Aorta (tissue), 5 donors: ENCODE measurements around the gene FBP1. TPM values are rescaled to one million over a fixed set of nuclear protein-coding genes. Genes with fewer than 3 reads are reported as not detected.

Experiments
- ATAC-seq: fragments of 200-7000 bp; cut with Tn5 transposase; one replicate; pipeline ENCODE4 v1.9.1; 2022; ENCODE audit warnings: moderate library complexity; ENCODE audit not compliant: low FRiP score
- DNase-seq, 2 donors: peaks; one replicate each; pipeline ENCODE4 v3.0.0-alpha.2; 2020
- H3K27ac ChIP-seq, 2 donors: one replicate each; pipeline ENCODE4 v1.5.1; 2013; ENCODE audit warnings: low read length in 2 of 2, mild to moderate bottlenecking in 2 of 2, moderate library complexity in 2 of 2, control low read depth in 1 of 2, inconsistent platforms in 1 of 2, low read depth in 1 of 2
- H3K27me3 ChIP-seq, 2 donors: one replicate each; pipeline ENCODE4 v1.6.1; 2013; ENCODE audit warnings: control low read depth in 1 of 2, low read length in 1 of 2, mild to moderate bottlenecking in 1 of 2, moderate library complexity in 1 of 2; ENCODE audit not compliant: insufficient read depth in 2 of 2, control insufficient read depth in 1 of 2
- H3K36me3 ChIP-seq, 2 donors: one replicate each; pipeline ENCODE4 v1.6.1; 2013; ENCODE audit warnings: control low read depth in 1 of 2, low read length in 1 of 2, mild to moderate bottlenecking in 1 of 2; ENCODE audit not compliant: insufficient read depth in 2 of 2, control insufficient read depth in 1 of 2
- H3K4me1 ChIP-seq, 2 donors: one replicate each; pipeline ENCODE4 v1.6.1; 2013; ENCODE audit warnings: low read length in 2 of 2, control low read depth in 1 of 2, mild to moderate bottlenecking in 1 of 2, moderate library complexity in 1 of 2; ENCODE audit not compliant: insufficient read depth in 2 of 2, control insufficient read depth in 1 of 2
- H3K4me3 ChIP-seq, 2 donors: one replicate each; pipeline ENCODE4 v1.5.1; 2013; ENCODE audit warnings: low read length in 2 of 2, control low read depth in 1 of 2, mild to moderate bottlenecking in 1 of 2
- H3K9me3 ChIP-seq: one replicate; pipeline ENCODE4 v1.6.1; 2013; ENCODE audit warnings: mild to moderate bottlenecking, low read length; ENCODE audit not compliant: control insufficient read depth
- WGBS, 2 donors: extraction: QIAGEN DNeasy Blood & Tissue Kit; methylation state at CpG; one replicate each; pipeline ENCODE4 v1.1.7; 2013; 5-methylcytosine and 5-hydroxymethylcytosine counted together
- intact Hi-C, 2 donors: fragments of 100-400 bp; cut with DNase I; formaldehyde crosslinking; loops; one replicate each; pipeline versions ENCODE4 v1.14.2 to v1.15.0; 2022
- long read RNA-seq, 2 donors: library from polyadenylated mRNA; unstranded; transcript quantifications; one replicate each; pipeline ENCODE4 v2.0.0, GENCODE V29; 2020 to 2021
- polyA plus RNA-seq, 2 donors: library from polyadenylated mRNA; stranded (reverse); fragments of 200-250 nt; gene quantifications; one replicate each; pipeline ENCODE4 v1.2.3, GENCODE V29; 2013
- total RNA-seq, 2 donors: library from RNA; stranded (reverse); fragmentation: NEBNext Ultra II Directional; extraction: Animal tissue kit (Norgen Biotek cat#: 25700); gene quantifications; one replicate each; pipeline ENCODE4 v1.2.1, GENCODE V29; 2021
- donor health status: healthy with polysubstance abuse.
- donor health status: Bipolar disorder and iron deficiency.
- donor health status: DM: no; HTN: no; CAD: no.
- donor health status: DM: no; HTN: no; CAD: no.
- donor health status: DM: yes; HTN: yes; CAD: no.

Gene FBP1
- 1 to 10 TPM; 4.7 to 6.6 TPM for total RNA-seq
- polyA plus RNA-seq = 10 to 100 TPM in 1 of 2 donors, 1 to 10 TPM in 1; 2.0 to 87.4 TPM
- long read RNA-seq, donor 1, transcript FBP1-201 (7 exons, 1,462 nt) = major isoform, 11 of 12 reads
- long read RNA-seq, donor 1, partial matches to known transcripts = 0 of 12 reads
- long read RNA-seq, donor 1, other reads (novel, unspliced or antisense) = 0 of 12 reads
- long read RNA-seq, donor 2, transcript FBP1-201 (7 exons, 1,462 nt) = major isoform, 5 of 7 reads
- long read RNA-seq, donor 2, partial matches to known transcripts = 1 of 7 reads
- long read RNA-seq, donor 2, other reads (novel, unspliced or antisense) = 1 of 7 reads

- H3K4me1 ChIP-seq = no peaks in the 10 kb centered on the region
- peak; percentile 66 for ATAC-seq
- peak within 1 kb of the TSS; percentile 58 to 60 for H3K4me3 ChIP-seq
- no peaks in the 10 kb centered on the region for H3K27me3 ChIP-seq
- H3K27ac ChIP-seq = no peak within 1 kb of the TSS
- 8 to 9% methylated on average over 64 to 79 of the region's 79 CpGs for WGBS, 2 donors
- peak; percentile 82 to 85 for DNase-seq
- H3K36me3 ChIP-seq = no peaks in the 10 kb centered on the region
- H3K9me3 ChIP-seq = no peaks in the 10 kb centered on the region
- intact Hi-C loops = no loop called here
Measured at GRCh38 chr9:94639061-94639998, at the start of gene FBP1. Gene FBP1, minus strand, starts transcription at chr9:94639518. Its CDS starts 208 bp downstream, at chr9:94639310.

- Histone ChIP-seq H3K36me3 (no peaks in the 10 kb centered on the region), H3K4me3 (no peak overlapping the region), H3K27ac (no peak overlapping the region), H3K27me3 (no peaks in the 10 kb centered on the region), H3K4me1 (no peaks in the 10 kb centered on the region), H3K9me3 (no peaks in the 10 kb centered on the region)
- ATAC-seq (no peak), DNase-seq (no peak)
- intact Hi-C loops = no loop called here
- 66 to 71% methylated on average over 2 of the region's 2 CpGs for WGBS, 2 donors
Measured at GRCh38 chr9:94687451-94687850, 48.1 kb upstream of the FBP1 start.

GRCh38 chr9:94685359-94685758 lies 46.0 kb upstream of the FBP1 start:
- H3K9me3 ChIP-seq = no peaks in the 10 kb centered on the region
- intact Hi-C loops = no loop called here

DNA sequence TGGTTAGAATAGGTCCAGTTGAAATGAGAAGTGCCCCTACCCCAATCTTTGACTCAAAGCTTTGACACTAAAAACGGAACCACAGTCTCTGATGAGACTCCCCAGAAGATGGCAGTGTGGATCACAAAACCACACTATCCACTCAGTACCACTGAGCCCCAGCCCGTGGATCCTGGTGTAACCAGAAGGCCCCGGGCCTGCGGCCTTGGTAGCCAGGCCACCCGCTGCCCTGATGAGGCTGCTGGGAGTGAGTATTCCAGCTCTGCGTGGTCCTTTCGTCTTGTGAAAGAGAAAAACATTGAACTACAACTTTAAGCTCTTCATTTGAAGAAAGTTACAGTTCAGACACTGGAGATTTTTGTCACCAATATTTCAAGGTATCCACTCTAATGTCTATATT lies 42.2 kb upstream of the FBP1 start:
- WGBS, 2 donors = 0 to 1% methylated on average over 7 of the region's 7 CpGs
- ATAC-seq (peak; percentile 95), DNase-seq (peak; percentile 86 to 90)
- Histone ChIP-seq H3K36me3 (no peaks in the 10 kb centered on the region), H3K27ac (peak overlapping the region in 1 of 2 donors; percentile 68), H3K4me1 (no peaks in the 10 kb centered on the region), H3K9me3 (no peaks in the 10 kb centered on the region), H3K27me3 (no peaks in the 10 kb centered on the region), H3K4me3 (no peak overlapping the region)
- intact Hi-C loops = loop anchor here (5.0 kb wide), 4 partner anchors 91 to 451 kb away; no protein-coding TSS in a partner anchor

More at GRCh38 chr9:94685359-94685758, 46.0 kb upstream of the FBP1 start:
- H3K4me1 ChIP-seq = no peaks in the 10 kb centered on the region
- H3K27ac ChIP-seq = no peak overlapping the region
- 93 to 96% methylated on average over 2 of the region's 2 CpGs for WGBS, 2 donors
- H3K4me3 ChIP-seq = no peak overlapping the region
- H3K27me3 ChIP-seq = no peaks in the 10 kb centered on the region
- ATAC-seq = no peak
- DNase-seq = no peak
- no peaks in the 10 kb centered on the region for H3K36me3 ChIP-seq

DNA sequence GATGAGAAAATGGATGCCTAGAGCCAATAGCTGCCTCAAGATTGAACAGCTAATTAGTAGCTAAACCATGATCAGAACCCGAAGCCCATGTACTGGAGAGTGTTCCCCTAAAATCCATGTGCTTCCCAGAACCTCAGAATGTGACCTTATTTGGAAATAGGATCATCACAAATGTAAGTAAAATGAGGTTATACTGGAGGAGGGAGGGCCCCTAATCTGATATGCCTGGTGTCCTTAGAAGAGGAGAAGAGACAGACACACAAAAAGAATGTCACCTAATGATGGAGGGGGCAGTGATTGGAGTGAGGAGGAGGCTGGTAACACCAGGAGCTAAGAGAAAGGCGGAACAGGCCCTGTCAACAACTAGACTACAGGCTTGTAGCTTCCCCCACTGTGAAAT lies 41.3 kb upstream of the FBP1 start:
- Histone ChIP-seq H3K36me3 (no peaks in the 10 kb centered on the region), H3K27me3 (no peaks in the 10 kb centered on the region), H3K27ac (no peak overlapping the region), H3K4me1 (no peaks in the 10 kb centered on the region), H3K9me3 (no peaks in the 10 kb centered on the region), H3K4me3 (no peak overlapping the region)
- intact Hi-C loops = loop anchor here (5.0 kb wide), 4 partner anchors 92 to 452 kb away; no protein-coding TSS in a partner anchor
- DNase-seq (no peak), ATAC-seq (no peak)
- 66% methylated on average over 2 of the region's 2 CpGs for WGBS, 2 donors

DNA sequence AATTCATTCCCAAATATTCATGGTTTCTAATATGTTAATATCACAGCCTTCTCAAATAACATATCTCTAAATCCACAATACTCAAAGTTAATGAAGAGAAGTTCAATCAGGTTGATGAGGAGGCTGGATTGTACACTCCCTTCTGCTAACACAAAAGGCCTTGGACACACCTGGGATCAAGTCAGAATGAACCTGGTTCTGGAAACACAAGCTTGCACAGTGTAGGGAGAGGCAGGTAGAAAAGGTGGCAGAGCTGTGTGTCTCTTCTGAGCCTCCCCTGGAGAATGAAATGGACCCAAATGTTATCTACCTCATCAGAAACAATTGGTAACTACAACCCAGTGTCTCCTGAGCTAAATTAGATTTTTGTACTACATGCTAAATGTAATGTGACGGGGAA lies 40.7 kb upstream of the FBP1 start:
- Histone ChIP-seq H3K27ac (no peak overlapping the region), H3K27me3 (no peaks in the 10 kb centered on the region), H3K4me1 (no peaks in the 10 kb centered on the region), H3K9me3 (no peaks in the 10 kb centered on the region), H3K36me3 (no peaks in the 10 kb centered on the region), H3K4me3 (no peak overlapping the region)
- ATAC-seq = no peak
- 59 to 89% methylated on average over 1 of the region's 1 CpG for WGBS, 2 donors
- no peak for DNase-seq
- intact Hi-C loops = loop anchor here (5.0 kb wide), 4 partner anchors 92 to 452 kb away; no protein-coding TSS in a partner anchor

- Histone ChIP-seq H3K27ac (no peak overlapping the region), H3K27me3 (no peaks in the 10 kb centered on the region), H3K36me3 (no peaks in the 10 kb centered on the region), H3K9me3 (no peaks in the 10 kb centered on the region), H3K4me3 (no peak overlapping the region), H3K4me1 (peaks cover 0 to 4% of the 10 kb centered on the region in 2 donors)
- ATAC-seq = no peak
- intact Hi-C loops = loop anchor here in 1 of 2 donors (5.0 kb wide), 1 partner anchor 103 kb away; no protein-coding TSS in a partner anchor
- WGBS, 2 donors = 82 to 88% methylated on average over 8 of the region's 8 CpGs
- no peak for DNase-seq
Measured at GRCh38 chr9:94679587-94679986, 40.3 kb upstream of the FBP1 start.

- Histone ChIP-seq H3K27me3 (no peaks in the 10 kb centered on the region), H3K36me3 (no peaks in the 10 kb centered on the region), H3K4me1 (peaks cover 0 to 4% of the 10 kb centered on the region in 2 donors), H3K4me3 (no peak overlapping the region), H3K9me3 (no peaks in the 10 kb centered on the region), H3K27ac (no peak overlapping the region)
- no peak for DNase-seq
- intact Hi-C loops = loop anchor here in 1 of 2 donors (5.0 kb wide), 1 partner anchor 104 kb away; no protein-coding TSS in a partner anchor
- ATAC-seq = no peak
- WGBS, 2 donors = 4 to 6% methylated on average over 4 of the region's 4 CpGs
Measured at GRCh38 chr9:94677929-94678328, 38.6 kb upstream of the FBP1 start.
